Fibroblast of upper back skin (primary cell): ENCODE data around the gene MAGI2.
A peak's percentile ranks its signal among the peaks of the same experiment; 100 is the strongest.

Experiments used
- DNase-seq: peaks from one replicate; pipeline ENCODE4 v3.0.0-alpha.2; 2013

MAGI2 gene

DNA sequence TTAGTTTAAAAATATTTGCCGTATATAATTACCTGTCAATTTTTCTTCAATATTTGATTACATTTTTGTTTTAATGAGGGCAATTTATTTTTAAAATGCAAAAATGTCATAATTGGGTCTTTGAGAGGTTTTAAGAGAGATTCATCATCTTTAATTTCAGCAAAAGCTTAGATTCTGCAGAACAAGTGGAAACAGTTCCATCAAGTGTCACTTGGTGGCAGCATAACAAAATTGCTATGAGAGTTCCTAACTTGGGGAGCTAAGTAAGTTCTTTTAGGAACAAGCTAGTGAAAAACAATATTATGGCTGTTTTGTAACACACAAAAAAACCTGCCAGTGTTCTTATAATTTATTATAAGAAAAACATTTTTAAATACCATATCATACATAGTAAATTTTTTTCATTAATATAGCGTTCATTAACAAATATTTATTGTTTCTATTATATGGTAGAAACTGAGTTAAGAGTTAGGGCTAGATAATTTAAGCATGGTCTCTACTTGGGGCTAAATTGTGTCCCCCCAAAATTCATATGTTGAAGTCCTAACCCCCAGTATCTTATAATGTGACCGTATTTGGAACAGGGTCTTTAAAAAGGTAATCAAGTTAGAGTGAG, 155.2 kb downstream of the MAGI2 start:
- peak; percentile 64 for DNase-seq

DNA sequence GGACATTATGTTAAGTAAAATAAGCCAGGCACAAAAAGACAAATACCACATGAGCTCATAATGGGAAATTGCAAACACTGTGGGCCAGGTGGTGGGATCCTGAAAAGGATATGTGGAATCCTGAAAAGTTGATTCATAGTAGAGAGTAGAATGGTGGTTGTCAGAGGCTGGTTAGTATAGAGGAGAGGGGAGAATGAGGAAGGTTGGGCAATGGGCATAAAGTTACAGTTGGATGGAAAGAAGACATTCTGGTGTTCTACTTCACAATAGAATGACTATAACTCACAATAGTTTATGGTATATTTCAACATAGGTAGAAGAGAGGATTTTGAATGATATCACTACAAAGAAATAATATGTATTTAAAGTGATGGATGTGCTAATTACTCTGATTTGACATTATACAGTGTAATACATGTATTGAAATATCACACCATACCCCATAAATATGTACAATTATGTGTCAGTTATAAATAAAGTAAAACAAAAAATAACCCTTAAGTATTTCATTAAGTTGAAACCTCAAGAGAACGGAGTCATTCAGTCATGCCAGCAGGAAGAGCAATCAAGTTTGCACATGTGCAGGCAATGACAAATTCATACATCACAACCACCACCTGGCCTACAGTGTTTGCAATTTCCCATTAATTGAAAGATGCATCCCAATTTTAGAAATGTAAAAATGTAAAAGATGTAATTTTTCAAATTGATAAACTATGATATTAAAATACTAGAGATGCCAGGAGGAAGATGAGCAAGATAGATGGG, 156.7 kb downstream of the MAGI2 start:
- no peak for DNase-seq

DNA sequence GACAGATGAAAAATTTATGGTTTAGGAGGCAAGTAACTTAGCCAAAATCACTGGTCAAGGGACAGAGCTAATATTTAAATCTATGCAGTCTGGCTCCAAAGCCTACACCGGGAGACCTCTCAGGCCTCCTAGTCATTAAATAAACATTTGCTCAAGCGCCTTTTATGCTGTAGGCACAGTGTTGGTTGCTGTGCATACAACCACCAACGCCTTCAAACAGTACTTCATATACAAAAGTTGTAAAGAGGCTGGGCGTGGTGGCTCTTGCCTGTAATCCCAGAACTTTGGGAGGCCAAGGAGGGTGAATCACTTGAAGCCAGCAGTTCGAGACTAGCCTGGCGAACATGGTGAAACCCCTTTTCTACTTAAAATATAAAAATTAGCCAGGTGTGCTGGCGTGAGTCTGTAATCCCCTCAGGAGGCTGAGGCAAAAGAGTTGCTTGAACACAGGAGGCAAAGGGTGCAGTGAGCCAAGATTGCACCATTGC, 159.8 kb downstream of the MAGI2 start:
- DNase-seq, result no peak

DNA sequence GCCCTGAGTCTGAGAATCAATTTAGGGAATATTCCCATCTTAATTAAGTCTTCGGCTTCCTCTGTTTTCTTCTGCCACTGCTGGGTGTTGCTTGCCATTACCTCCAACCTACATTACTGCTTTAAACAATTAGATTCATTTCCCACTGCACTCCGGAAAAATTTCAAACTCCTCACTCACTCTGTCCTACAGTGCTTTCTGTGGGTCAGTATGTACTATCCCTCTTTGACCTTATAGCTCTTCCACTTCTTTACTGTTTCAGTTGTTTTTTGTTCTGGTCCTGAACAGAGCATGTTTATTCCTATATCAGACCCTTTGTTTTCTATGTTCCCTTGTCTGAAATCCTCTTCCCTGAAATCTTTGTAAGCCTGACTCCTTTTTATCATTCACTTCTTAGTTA, 160.6 kb downstream of the MAGI2 start:
- DNase-seq, result no peak

DNA sequence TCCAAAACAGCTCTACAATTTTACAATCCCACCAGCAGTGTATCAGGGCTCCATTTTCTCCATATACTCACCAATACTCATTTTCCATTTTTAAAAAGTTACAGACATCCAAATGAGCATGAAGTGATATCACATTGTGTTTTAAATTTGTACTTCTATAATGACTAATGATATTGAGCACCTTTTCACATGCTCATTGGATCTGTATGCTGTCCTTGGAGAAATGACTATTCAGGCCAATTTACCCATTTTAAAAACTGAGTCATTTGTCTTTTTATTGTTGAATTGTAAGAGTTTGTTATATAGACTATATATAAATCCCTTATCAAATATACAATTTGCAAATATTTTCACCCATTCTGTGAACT, 162.0 kb downstream of the MAGI2 start:
- DNase-seq, result no peak

DNA sequence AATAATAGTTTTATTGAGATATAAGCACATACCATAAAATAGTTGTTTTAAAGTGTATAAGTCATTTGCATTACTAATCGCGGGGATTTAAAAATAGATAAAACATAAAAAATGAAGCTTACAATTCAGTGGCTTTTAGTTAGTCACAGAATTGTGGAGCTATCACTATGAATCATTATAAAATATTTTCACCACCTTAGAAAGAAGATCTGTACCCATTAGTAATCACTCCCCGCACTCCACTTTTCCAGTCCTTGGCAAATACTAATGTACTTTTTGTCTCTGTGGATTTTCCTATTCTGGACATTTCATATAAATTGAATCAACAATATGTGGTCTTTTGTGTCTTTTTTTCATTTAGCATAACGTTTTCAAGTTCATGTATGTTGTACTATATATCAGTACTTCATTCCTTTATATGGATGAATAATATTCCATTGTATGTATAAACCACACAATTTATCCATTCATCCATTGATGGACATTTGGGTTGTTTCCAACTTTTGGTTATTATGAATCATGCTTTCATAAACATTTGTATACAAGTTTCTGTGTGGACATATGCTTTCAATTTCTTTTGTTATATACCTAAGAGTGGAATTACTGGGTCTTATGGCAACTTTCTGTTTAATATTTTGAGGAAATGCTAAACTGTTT, 162.5 kb downstream of the MAGI2 start:
- peak; percentile 57 for DNase-seq

DNA sequence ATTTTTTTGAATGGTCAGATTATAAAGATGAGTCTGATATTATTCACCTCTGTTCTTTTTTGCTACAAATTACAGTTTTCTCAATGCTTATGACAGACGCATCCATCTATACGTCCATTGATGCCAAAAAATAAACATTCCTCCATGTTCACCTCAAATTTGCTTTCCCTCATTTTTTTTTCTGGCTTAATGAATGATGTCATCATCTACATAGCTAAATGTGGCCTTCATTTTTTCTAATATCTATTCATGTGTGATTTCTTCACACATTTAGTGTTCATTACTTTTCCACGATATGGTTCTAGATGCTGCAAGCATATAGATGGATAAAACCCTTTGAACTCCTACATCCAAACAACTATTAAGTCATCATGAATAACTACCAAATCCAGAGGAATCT, 163.1 kb downstream of the MAGI2 start:
- no peak for DNase-seq

DNA sequence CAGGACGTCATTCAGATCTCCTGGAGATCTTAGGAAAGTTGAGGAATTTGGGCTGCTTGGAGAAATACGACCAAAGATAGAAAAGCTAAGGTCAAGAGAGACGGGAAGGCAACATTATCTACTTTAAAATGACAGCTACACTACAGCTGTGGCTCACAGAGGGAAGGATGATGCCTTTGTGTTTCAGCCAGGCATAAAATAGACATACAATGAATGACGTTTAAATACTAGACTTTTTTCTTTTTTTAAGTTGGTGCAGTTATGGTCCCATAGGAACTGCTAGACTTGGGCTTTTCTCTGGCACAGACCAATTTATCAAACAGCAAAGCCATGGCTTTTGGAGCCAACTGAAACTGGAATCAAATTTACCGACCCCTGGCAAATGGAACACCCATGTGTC, 164.8 kb downstream of the MAGI2 start:
- DNase-seq, result no peak

DNA sequence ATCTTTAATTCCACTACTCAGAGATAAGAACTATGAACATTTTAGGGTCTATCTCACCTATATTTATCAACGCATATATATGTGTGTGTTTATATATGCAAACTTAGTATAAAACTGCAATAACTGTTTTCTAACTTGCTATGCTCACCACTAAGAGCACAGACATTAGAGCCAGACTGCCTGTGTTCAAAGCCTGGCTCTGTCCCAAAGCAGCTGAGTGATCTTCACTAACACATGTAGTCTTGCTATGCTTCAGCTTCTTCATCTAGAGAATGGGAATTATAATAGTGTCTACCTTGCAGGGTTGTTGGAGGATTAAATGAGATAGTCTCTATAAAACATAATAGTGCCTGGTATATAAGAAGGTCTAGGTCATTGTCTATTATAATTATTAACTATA, 165.5 kb downstream of the MAGI2 start:
- peak; percentile 61 for DNase-seq

DNA sequence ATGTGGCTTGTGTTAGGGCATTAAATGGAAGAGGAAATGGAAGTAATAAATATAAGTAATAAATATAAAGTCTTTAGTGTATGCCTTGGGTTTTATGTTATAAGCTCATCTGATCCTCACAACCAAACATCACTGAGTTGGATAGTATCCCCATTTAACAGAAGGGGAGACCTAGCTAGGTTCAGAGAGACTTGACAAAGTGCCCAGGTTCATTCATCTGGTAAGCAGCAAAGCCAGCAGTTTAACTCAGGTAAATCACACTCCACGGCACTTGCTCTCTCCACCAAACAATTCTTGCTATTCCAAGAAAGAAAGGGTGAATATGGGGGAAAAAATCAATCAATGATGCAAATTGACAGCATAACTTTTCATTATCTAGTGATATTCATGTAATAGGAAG, 167.3 kb downstream of the MAGI2 start:
- DNase-seq, result no peak

DNA sequence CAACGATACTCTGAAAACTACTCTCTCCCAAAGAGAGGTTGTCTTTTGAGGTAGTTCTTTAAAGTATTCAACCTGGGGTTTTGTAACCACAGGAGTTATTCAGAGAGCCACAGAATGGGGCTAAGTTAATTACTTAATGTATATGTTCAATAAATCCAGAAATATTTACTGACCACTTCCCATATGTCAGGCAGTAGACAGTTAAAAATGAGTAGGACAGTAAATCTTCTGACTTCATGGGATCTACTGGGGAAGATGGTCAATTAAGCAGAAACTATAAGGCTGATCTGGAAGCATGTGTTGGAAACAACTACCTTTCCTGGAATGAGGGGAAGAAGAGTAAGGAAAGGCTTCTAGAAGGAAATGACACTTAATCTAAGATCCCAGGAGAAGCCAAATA, 167.7 kb downstream of the MAGI2 start:
- DNase-seq, result peak; percentile 67

DNA sequence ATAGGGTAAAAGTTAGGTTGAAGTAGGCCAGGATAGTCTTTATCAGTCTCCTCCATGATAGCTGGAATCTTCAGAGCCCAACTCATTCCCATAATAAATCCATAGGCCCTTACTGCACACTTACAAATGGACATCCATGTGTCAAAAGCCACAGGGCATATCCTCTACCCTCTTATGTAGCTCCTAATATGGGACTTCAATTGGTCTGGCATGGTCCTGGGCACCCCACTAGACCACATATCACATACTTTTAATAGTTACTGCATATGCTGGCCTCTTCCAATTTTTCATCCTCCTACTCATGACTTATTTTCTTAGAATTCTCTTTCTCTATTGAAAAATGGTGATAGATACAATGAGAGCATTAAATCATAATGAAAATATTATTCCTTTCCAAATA, 169.3 kb downstream of the MAGI2 start:
- DNase-seq, result peak; percentile 71

DNA sequence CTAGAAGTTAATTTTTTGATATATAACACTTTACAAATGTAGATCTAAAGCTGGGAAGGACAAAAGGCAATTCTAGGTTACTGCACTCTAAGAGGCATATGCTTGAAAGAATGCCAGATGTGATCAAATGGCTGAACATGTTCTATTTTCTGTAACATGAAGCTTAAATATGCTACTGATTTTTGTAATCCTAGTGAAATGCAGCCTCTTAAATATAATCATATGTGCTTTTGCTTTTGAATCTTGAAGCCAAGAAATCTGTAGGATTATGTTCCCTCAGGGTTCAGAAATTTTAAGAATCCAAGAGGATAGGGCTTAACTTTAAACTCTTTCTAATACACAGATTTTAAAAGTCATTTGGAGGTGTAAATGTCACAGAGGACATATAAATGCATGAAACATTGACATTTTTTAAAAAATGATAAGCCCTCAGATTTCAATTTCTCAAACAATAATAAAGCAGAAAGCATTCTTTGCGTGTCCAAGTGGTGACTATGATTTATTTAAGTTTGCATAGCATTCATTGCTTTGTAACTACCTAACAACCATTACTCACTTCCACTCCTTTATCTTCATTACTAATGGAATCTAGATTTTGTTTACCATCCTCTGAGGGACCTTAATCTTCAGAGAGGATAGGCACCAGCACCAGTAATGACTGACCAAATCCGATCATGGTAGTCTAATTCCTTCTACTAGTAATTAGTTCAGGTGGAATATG, 170.4 kb downstream of the MAGI2 start:
- DNase-seq, result peak; percentile 95

DNA sequence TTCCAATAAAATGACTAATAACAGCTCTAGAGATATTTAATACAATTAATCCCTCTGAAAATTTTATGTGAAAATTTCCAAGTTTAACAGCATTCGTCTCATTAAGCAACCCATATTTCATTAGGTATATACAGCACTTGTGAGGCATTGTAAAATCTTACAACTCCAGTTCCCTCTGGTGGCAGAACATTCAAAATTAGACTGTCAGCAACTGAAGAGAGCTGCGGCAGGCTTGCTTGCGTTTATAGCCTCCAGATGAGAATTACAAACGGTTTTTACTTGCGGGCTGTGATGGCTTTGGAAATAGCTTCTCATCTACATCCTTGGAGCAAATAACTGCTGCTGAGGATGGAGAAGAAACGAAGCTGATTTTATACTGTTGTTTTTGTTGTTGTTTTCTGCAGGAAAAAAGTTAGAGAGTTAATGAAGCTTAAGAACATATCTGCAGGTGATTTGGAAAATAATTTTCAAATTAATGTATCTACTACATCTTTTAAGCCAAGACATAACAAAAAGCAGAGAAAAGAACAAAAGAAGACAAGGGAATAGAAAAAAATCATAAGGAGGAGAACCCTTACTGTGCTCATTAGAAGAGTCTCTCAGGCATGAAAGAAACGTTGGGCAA, 171.3 kb downstream of the MAGI2 start:
- peak; percentile 87 for DNase-seq

DNA sequence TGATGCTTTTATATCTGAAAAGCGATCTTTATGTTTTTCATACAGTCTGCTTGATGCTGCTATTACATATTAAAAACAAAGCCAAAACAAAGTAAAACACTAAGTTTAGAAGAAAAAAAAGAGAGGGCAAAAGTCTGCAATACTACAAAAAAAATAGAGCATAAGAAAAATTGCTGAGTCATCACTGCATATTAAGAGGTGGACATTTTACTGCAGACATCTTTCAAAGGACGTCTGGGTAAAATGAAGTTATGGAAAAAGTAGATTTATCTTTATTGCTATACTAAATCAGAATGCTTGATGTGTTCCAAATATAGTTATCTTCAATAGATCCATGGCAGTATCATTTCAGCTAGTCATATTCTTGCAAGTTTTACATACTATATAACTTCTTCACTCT, 172.0 kb downstream of the MAGI2 start:
- no peak for DNase-seq

DNA sequence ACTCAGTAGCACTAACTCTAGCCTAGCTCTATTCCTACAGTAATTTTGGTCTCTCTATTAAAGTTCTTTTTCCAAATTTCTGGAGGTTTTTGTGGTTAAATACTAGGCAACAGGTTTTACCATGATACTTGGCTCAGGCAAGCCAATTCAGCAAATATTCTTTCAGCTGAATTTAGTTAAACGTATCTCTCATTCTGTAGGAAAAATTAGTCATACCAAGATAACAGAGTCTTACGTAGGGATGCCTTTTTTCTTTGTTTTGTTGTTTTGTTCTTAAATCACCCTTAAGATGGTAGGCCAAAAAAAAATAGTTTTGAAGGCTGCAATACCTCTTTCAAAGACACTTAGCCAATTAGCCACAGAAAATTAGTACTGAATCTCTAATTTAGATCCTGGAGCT, 180.5 kb downstream of the MAGI2 start:
- no peak for DNase-seq

DNA sequence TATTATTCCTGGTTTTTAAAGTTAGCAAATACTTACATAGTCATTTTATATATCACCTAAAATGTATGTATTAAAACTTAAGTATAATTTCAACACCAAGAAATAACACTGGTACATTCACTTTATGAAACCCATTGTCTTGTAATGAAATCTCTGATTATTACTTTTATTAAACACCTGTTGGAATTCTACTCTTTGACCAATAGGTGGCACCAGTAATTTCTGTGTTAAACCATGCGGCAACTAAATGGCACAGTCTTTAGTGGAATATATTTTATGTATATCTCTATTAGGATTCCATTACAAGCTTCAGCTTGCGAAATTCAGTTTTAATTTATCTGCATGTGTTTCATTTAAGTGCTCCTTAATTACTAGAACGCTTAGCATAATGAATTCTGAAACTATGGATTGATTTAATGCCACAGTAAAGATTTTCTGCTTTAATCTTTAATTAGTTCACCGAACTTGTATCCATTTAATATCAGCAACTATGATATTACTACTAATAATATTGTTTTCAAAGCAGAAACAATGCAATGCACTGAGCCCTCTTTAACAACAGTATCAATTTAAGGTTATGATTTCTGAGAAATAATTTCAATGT, 181.3 kb downstream of the MAGI2 start:
- peak; percentile 62 for DNase-seq

DNA sequence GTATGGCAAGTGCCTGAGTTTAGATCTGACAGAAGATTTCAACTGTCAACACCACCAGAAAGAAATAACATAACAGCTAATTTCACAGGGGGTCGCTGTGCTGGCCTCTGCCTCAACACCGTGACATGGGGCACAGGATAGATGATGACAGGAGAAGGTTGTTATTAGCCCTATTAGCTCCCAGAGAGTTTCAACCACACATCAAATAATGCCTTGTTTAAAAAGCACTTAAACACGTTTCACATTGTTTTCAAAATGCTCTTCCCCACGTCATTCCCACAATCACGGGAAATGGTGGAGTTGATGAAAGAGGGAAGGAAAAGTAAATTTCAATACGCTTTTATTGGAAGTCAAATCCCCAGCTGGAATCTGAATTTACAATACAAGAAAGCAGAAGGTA, 184.7 kb downstream of the MAGI2 start:
- no peak for DNase-seq

DNA sequence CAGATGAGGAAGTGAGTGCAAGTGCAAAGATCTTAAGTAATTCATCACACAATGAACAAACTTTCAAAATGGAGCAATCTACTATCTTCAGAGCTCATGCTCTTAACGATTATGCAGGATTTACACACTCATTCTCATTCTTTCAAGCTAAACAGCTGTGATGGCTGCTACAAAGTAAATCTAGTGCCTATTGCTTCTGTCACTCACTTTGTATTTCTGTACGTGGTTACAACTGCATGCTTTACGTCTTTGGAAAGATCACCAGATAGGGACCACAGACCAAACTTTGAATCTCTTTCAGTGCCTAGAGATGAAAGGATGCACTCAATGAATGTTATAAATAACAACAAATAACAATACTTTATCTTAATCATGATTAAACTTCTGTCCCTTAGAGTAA, 194.6 kb downstream of the MAGI2 start:
- DNase-seq, result no peak

DNA sequence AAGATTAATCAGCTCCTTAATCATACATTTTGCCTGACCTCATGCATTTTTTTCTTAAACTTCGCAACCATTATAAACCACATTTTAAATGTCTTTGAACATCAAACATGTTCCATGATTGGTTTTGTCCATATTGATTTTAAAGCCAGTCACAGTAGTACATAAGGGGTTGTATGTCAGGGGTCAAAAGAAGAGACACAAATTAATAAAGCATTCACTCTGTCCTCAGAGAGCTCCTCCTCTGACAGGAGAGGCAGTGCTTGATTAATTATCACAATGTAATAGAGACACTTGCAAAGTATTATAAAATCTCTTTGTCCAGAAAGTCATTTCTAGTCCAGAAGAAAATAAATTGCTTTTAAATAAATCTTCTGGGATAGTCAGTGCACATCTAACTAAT, 195.5 kb downstream of the MAGI2 start:
- DNase-seq, result no peak

DNA sequence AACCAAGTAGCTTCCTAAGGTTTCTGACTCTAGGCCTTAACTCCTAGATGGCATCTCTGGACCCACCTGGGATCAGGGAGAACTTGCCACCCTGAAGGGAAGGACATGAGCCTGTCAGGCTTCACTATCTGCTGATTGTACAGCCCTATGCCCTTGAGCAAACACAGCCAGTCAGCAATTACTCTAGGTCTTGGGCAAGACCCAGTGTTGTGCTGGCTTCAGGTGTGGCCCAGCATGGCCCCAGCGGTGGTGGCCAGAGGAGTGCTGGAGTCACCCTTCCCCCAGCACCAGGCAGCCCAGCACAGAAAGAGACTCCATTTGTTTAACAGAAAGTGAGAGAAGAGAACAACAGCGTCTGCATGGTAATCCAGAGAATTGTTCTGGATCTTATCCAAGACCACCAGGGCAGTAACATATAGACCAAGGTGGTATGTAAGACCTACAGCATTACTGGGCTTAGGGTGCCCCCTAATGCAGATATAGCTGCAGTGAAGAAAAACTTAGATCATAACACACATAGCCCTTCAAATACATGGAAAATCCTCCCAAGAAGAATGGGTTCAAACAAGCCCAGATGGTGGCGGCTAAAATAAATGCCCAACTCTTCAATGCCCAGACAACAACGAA, 207.7 kb downstream of the MAGI2 start:
- DNase-seq, result peak; percentile 31

DNA sequence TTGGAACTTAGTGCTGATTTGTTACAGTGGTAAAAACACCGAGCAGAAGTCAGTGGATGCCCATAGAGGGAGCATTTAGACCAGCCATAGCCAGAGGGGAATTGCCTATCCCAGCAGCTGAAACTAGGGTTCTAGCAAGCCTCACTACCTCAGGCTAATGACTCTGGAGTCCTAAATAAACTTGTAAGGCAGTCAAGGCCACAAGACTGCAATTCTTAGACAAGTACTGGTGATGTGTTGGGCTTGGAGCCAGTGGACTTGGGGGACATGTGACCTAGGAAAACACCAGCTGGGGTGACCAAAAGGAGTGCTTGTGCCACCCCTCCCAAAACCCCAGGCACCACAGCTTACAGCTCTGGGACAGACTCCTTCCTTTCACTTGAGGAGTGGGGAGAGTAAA, 209.0 kb downstream of the MAGI2 start:
- no peak for DNase-seq
